LNCAP (cell line): ENCODE results near the gene TPR.

ENCODE experiments used
- CTCF ChIP-seq: fragments of 450-650 bp; IDR thresholded peaks from 2 replicates; pipeline ENCODE4 v1.5.1; 2017; ENCODE audit warnings: mild to moderate bottlenecking

TPR gene

GRCh38 chr1:186375152-186375928 lies at the start of gene TPR, which contains the start of gene ODR4:
Gene TPR (minus strand): TSS chr1:186375253. CDS start chr1:186375028, 225 bp downstream.
Gene ODR4 (plus strand): TSS chr1:186375838. CDS start chr1:186379786, 3,948 bp downstream.
- TF ChIP-seq CTCF: peak; percentile 100

GRCh38 chr1:186424539-186424938 lies 49.5 kb upstream of the TPR start:
- TF ChIP-seq CTCF: no peak

- no peak for TF ChIP-seq CTCF
These were observed 46.4 kb upstream of the TPR start for GRCh38 chr1:186421446-186421845.

- no peak for TF ChIP-seq CTCF
These were observed 45.9 kb upstream of the TPR start for GRCh38 chr1:186420923-186421322.

GRCh38 chr1:186420311-186420710 lies 45.3 kb upstream of the TPR start:
- TF ChIP-seq CTCF: no peak

GRCh38 chr1:186418503-186418902 lies 43.5 kb upstream of the TPR start:
- TF ChIP-seq CTCF: no peak

GRCh38 chr1:186413319-186413718 lies 38.3 kb upstream of the TPR start:
- no peak for TF ChIP-seq CTCF
